SJSA1 (cell line): ENCODE results near the gene SDHA. TPM values are rescaled to one million over a fixed set of nuclear protein-coding genes. Genes with fewer than 3 reads are reported as not detected.

Source experiments
- DNase-seq, 2 experiments: peaks; one replicate each; pipeline ENCODE4 v3.0.0-alpha.2; 2015 to 2020; ENCODE audit warnings: low spot score in 2 of 2, low read depth in 1 of 2
- H3K27ac ChIP-seq: fragments of 250-450 bp; sonication (Bioruptor Pico); 2 replicates; pipeline ENCODE4 v1.5.1; 2020; ENCODE audit warnings: mild to moderate bottlenecking, moderate library complexity
- H3K27me3 ChIP-seq: fragments of 250-450 bp; sonication (Bioruptor Pico); replicated peaks from 2 replicates; pipeline ENCODE4 v1.5.1; 2020; ENCODE audit warnings: mild to moderate bottlenecking, moderate library complexity
- H3K36me3 ChIP-seq: fragments of 250-450 bp; sonication (Bioruptor Pico); 2 replicates; pipeline ENCODE4 v1.5.1; 2020; ENCODE audit warnings: mild to moderate bottlenecking
- H3K4me1 ChIP-seq: fragments of 250-450 bp; sonication (Bioruptor Pico); replicated peaks from 2 replicates; pipeline ENCODE4 v1.6.1; 2021; ENCODE audit warnings: mild to moderate bottlenecking
- H3K4me3 ChIP-seq: fragments of 250-450 bp; sonication (Bioruptor Pico); 2 replicates; pipeline ENCODE4 v1.5.1; 2020; ENCODE audit warnings: mild to moderate bottlenecking
- H3K9me3 ChIP-seq: fragments of 250-450 bp; sonication (Bioruptor Pico); replicated peaks from 2 replicates; pipeline ENCODE4 v1.5.1; 2020; ENCODE audit warnings: mild to moderate bottlenecking
- total RNA-seq: library from RNA; depleted of rRNA; stranded (reverse); fragments of >200 nt; shearing (Covaris generic); gene quantifications from 2 replicates; pipeline ENCODE4 v1.2.3, GENCODE V29; 2014

The SDHA gene
- total RNA-seq, 1 experiment from 2014 or later, result 57.1 TPM

GRCh38 chr5:179401-179800, 38.7 kb upstream of the SDHA start:
- H3K27me3 ChIP-seq, result no peaks in the 10 kb centered on the region; the same call in 1 of the 2 replicates
- no peak overlapping the region for H3K27ac ChIP-seq
- no peak for DNase-seq
- H3K4me3 ChIP-seq, result no peak overlapping the region
- H3K9me3 ChIP-seq, result no peaks in the 10 kb centered on the region
- no peaks in the 10 kb centered on the region for H3K36me3 ChIP-seq
- H3K4me1 ChIP-seq, result no peaks in the 10 kb centered on the region

GRCh38 chr5:180286-180918, 37.7 kb upstream of the SDHA start:
- Histone ChIP-seq H3K36me3 (no peaks in the 10 kb centered on the region), H3K9me3 (no peaks in the 10 kb centered on the region), H3K27me3 (no peaks in the 10 kb centered on the region; the same call in 1 of the 2 replicates), H3K27ac (no peak overlapping the region), H3K4me3 (no peak overlapping the region), H3K4me1 (no peaks in the 10 kb centered on the region)
- DNase-seq, result no peak

- Histone ChIP-seq H3K4me1 (no peaks in the 10 kb centered on the region), H3K4me3 (no peak overlapping the region), H3K27ac (no peak overlapping the region), H3K27me3 (no peaks in the 10 kb centered on the region; the same call in 1 of the 2 replicates), H3K9me3 (no peaks in the 10 kb centered on the region), H3K36me3 (no peaks in the 10 kb centered on the region)
- no peak for DNase-seq
These were observed 37.0 kb upstream of the SDHA start for GRCh38 chr5:181160-181559.

- H3K27me3 ChIP-seq, result no peaks in the 10 kb centered on the region; the same call in 1 of the 2 replicates
- no peak for DNase-seq
- no peak overlapping the region for H3K27ac ChIP-seq
- no peaks in the 10 kb centered on the region for H3K4me1 ChIP-seq
- H3K9me3 ChIP-seq, result no peaks in the 10 kb centered on the region
- H3K36me3 ChIP-seq, result no peaks in the 10 kb centered on the region
- H3K4me3 ChIP-seq, result no peak overlapping the region
These were observed 36.6 kb upstream of the SDHA start for GRCh38 chr5:181566-181965.

GRCh38 chr5:182126-182525, 36.0 kb upstream of the SDHA start:
- Histone ChIP-seq H3K9me3 (no peaks in the 10 kb centered on the region), H3K27ac (no peak overlapping the region), H3K4me1 (no peaks in the 10 kb centered on the region), H3K36me3 (no peaks in the 10 kb centered on the region), H3K4me3 (no peak overlapping the region), H3K27me3 (no peaks in the 10 kb centered on the region; the same call in 1 of the 2 replicates)
- no peak for DNase-seq

GRCh38 chr5:184471-184870, 33.6 kb upstream of the SDHA start:
- Histone ChIP-seq H3K36me3 (no peaks in the 10 kb centered on the region), H3K4me1 (peaks cover 5% of the 10 kb centered on the region; the same call in 1 of the 2 replicates), H3K9me3 (no peaks in the 10 kb centered on the region), H3K4me3 (no peak overlapping the region), H3K27me3 (no peaks in the 10 kb centered on the region; the same call in 1 of the 2 replicates), H3K27ac (no peak overlapping the region)
- no peak for DNase-seq

GRCh38 chr5:185095-186070, 32.7 kb upstream of the SDHA start:
- Histone ChIP-seq H3K36me3 (no peaks in the 10 kb centered on the region), H3K4me3 (no peak overlapping the region), H3K9me3 (no peaks in the 10 kb centered on the region), H3K4me1 (peaks cover 5% of the 10 kb centered on the region; the same call in 1 of the 2 replicates), H3K27ac (no peak overlapping the region), H3K27me3 (no peaks in the 10 kb centered on the region; the same call in 1 of the 2 replicates)
- DNase-seq, result no peak

GRCh38 chr5:186091-187041, 31.8 kb upstream of the SDHA start:
- Histone ChIP-seq H3K4me1 (peaks cover 5% of the 10 kb centered on the region; the same call in 1 of the 2 replicates), H3K27me3 (no peaks in the 10 kb centered on the region; the same call in 1 of the 2 replicates), H3K4me3 (no peak overlapping the region), H3K9me3 (no peaks in the 10 kb centered on the region), H3K36me3 (no peaks in the 10 kb centered on the region), H3K27ac (no peak overlapping the region)
- no peak for DNase-seq

GRCh38 chr5:187042-187431, 31.1 kb upstream of the SDHA start:
- no peak for DNase-seq
- no peaks in the 10 kb centered on the region for H3K9me3 ChIP-seq
- H3K27me3 ChIP-seq, result no peaks in the 10 kb centered on the region; the same call in 1 of the 2 replicates
- H3K36me3 ChIP-seq, result no peaks in the 10 kb centered on the region
- no peak overlapping the region for H3K4me3 ChIP-seq
- peaks cover 5% of the 10 kb centered on the region; the same call in 1 of the 2 replicates for H3K4me1 ChIP-seq
- H3K27ac ChIP-seq, result no peak overlapping the region

- Histone ChIP-seq H3K4me1 (peaks cover 5% of the 10 kb centered on the region; the same call in 1 of the 2 replicates), H3K4me3 (no peak overlapping the region), H3K27ac (no peak overlapping the region), H3K9me3 (no peaks in the 10 kb centered on the region), H3K27me3 (no peaks in the 10 kb centered on the region; the same call in 1 of the 2 replicates), H3K36me3 (no peaks in the 10 kb centered on the region)
- no peak for DNase-seq
These were observed 30.3 kb upstream of the SDHA start for GRCh38 chr5:187617-188451.

GRCh38 chr5:188488-189481, 29.3 kb upstream of the SDHA start:
- peak; percentile 64 to 86 for DNase-seq
- H3K36me3 ChIP-seq, result no peaks in the 10 kb centered on the region
- peaks cover 5% of the 10 kb centered on the region; the same call in 1 of the 2 replicates for H3K4me1 ChIP-seq
- H3K27me3 ChIP-seq, result no peaks in the 10 kb centered on the region; the same call in 1 of the 2 replicates
- no peaks in the 10 kb centered on the region for H3K9me3 ChIP-seq
- H3K27ac ChIP-seq, result no peak overlapping the region
- H3K4me3 ChIP-seq, result no peak overlapping the region
